K562 treated with DMSO at 1 percent for 4 hours (cell line): ENCODE measurements around the gene MED16. TPM values are rescaled to one million over a fixed set of nuclear protein-coding genes. Genes with fewer than 3 reads are reported as not detected.

Experiments used
- total RNA-seq: library from RNA; unstranded; fragments of 300-600 nt; gene quantifications from 2 replicates; pipeline ENCODE4 v1.2.3, GENCODE V29; 2022; ENCODE audit not compliant: insufficient read depth

Gene MED16
- 29.7 and 43.4 TPM in 2 replicates for total RNA-seq

GRCh38 chr19:892894-893689 lies at the start of gene MED16, which contains the start of gene RNU6-9:
TSS of gene MED16 (minus strand) at chr19:893187. CDS start at chr19:891131, 2,056 bp downstream.
TSS of gene RNU6-9 (plus strand) at chr19:893484.

GRCh38 chr19:925526-926322 lies 32.7 kb upstream of the MED16 start, which contains the start of gene ARID3A:
TSS of gene ARID3A (plus strand) at chr19:926035. CDS start at chr19:929529, 3,494 bp downstream.

GRCh38 chr19:917323-918151 lies 24.6 kb upstream of the MED16 start, which contains the start of gene KISS1R:
TSS of gene KISS1R (plus strand) at chr19:917333. CDS start at chr19:917503, 170 bp downstream.

GRCh38 chr19:913080-913748 lies 20.2 kb upstream of the MED16 start, which contains the start of gene R3HDM4:
TSS of gene R3HDM4 (minus strand) at chr19:913219. CDS start at chr19:913157, 62 bp downstream.

GRCh38 chr19:858868-859843 lies 33.8 kb downstream of the MED16 start, which contains the start of gene CFD:
TSS of gene CFD (plus strand) at chr19:859664. CDS start at chr19:859690, 26 bp downstream.

GRCh38 chr19:852136-853013 lies 40.6 kb downstream of the MED16 start, which contains the start of gene ELANE:
TSS of gene ELANE (plus strand) at chr19:852303. CDS start at chr19:852329, 26 bp downstream.

GRCh38 chr19:840519-841206 lies 52.3 kb downstream of the MED16 start, which contains the start of gene PRTN3:
TSS of gene PRTN3 (plus strand) at chr19:840999. CDS start at chr19:841009, 10 bp downstream.

GRCh38 chr19:827710-828321 lies 65.2 kb downstream of the MED16 start, which contains the start of gene AZU1:
TSS of gene AZU1 (plus strand) at chr19:827837. CDS start at chr19:827847, 10 bp downstream.

GRCh38 chr19:821825-822503 lies 71.0 kb downstream of the MED16 start, which contains the start of gene PLPPR3:
TSS of gene PLPPR3 (minus strand) at chr19:821955. CDS start at chr19:821559, 396 bp downstream.

Other genes with a start within 250 kb of the MED16 start
- 72.9 and 88.4 TPM in 2 replicates for gene RNF126, start 230.0 kb downstream of the MED16 start, total RNA-seq
- gene FSTL3, start 216.8 kb downstream of the MED16 start, total RNA-seq: 4.9 and 8.9 TPM in 2 replicates
- 55.9 and 66.7 TPM in 2 replicates for gene PRSS57, start 197.7 kb downstream of the MED16 start, total RNA-seq
- gene PALM, start 184.3 kb downstream of the MED16 start, total RNA-seq: 12.2 and 17.7 TPM in 2 replicates
- gene MISP, start 142.1 kb downstream of the MED16 start, total RNA-seq: not detected in 2 replicates
- gene PTBP1, start 95.7 kb downstream of the MED16 start, total RNA-seq: 358 and 442 TPM in 2 replicates
- gene PLPPR3, start 71.2 kb downstream of the MED16 start, total RNA-seq: 86.2 and 97.2 TPM in 2 replicates
- gene AZU1, start 65.3 kb downstream of the MED16 start, total RNA-seq: 2.0 and 4.1 TPM in 2 replicates
- gene PRTN3, start 52.2 kb downstream of the MED16 start, total RNA-seq: 4.7 and 5.0 TPM in 2 replicates
- not detected in 2 replicates for gene ELANE, start 40.9 kb downstream of the MED16 start, total RNA-seq
- 44.6 and 62.6 TPM in 2 replicates for gene CFD, start 33.5 kb downstream of the MED16 start, total RNA-seq
- not detected in 2 replicates for gene RNU6-9, start 297 bp upstream of the MED16 start, total RNA-seq
- gene R3HDM4, start 20.0 kb upstream of the MED16 start, total RNA-seq: 152 and 154 TPM in 2 replicates
- 3.7 and 5.8 TPM in 2 replicates for gene KISS1R, start 24.1 kb upstream of the MED16 start, total RNA-seq
- 40.2 and 46.0 TPM in 2 replicates for gene ARID3A, start 32.8 kb upstream of the MED16 start, total RNA-seq
- gene WDR18, start 91.2 kb upstream of the MED16 start, total RNA-seq: 69.4 and 76.6 TPM in 2 replicates
- gene GRIN3B, start 107.2 kb upstream of the MED16 start, total RNA-seq: 0.75 and 0.97 TPM in 2 replicates
- gene TMEM259, start 127.9 kb upstream of the MED16 start, total RNA-seq: 198 and 255 TPM in 2 replicates
- gene RNU6-2, start 128.3 kb upstream of the MED16 start, total RNA-seq: not detected in 2 replicates
- gene CNN2, start 133.4 kb upstream of the MED16 start, total RNA-seq: 117 and 118 TPM in 2 replicates
- 41.5 and 58.2 TPM in 2 replicates for gene ABCA7, start 146.9 kb upstream of the MED16 start, total RNA-seq
- gene ARHGAP45, start 174.0 kb upstream of the MED16 start, total RNA-seq: 21.6 and 27.0 TPM in 2 replicates
- 205 and 214 TPM in 2 replicates for gene POLR2E, start 202.2 kb upstream of the MED16 start, total RNA-seq
- 870 and 876 TPM in 2 replicates for gene GPX4, start 210.8 kb upstream of the MED16 start, total RNA-seq